HCT116 (cell line): ENCODE measurements around the gene KIF25. TPM values are rescaled to one million over a fixed set of nuclear protein-coding genes. Genes with fewer than 3 reads are reported as not detected.

ENCODE experiments used
- ATAC-seq: fragments of 200-7000 bp; cut with Tn5 transposase; 2 replicates; pipeline ENCODE4 v1.9.1; 2020; ENCODE audit warnings: mild to moderate bottlenecking, moderate library complexity
- BruUV-seq: library from RNA; stranded (reverse); fragments of 400-500 nt; replicated peaks from 2 replicates; lab custom pipeline; 2021; lab: Mats Ljungman, UMichigan
- CTCF ChIA-PET: fragments of 300-600 bp; sonication (Branson Sonifier 250); formaldehyde crosslinking; loops from one replicate; lab custom pipeline; 2021; ENCODE audit warnings: antibody characterized with exemption; lab: Charles Lee
- POLR2A ChIA-PET: fragments of 300-600, 350-600 bp; sonication (Branson Sonifier 250); formaldehyde crosslinking; loops from one replicate; lab custom pipeline; 2021; ENCODE audit warnings: antibody characterized with exemption; lab: Charles Lee
- RAD21 ChIA-PET, 2 experiments: fragments of 300-600 bp; sonication (Branson Sonifier 250); formaldehyde crosslinking; loops; one replicate each; lab custom pipeline; 2023; ENCODE audit warnings: low total read pairs in 2 of 2; ENCODE audit not compliant: uncharacterized antibody in 2 of 2, unreplicated experiment in 2 of 2, low non-redundant PET in 1 of 2; lab: Charles Lee
- DNase-seq: peaks from one replicate; pipeline ENCODE4 v3.0.0-alpha.2; 2010; ENCODE audit warnings: low read depth, low spot score
- H2AFZ ChIP-seq: fragments of 200-600 bp; shearing (Covaris generic), sonication (generic); 2 replicates; pipeline ENCODE4 v1.6.1; 2017; ENCODE audit warnings: low read depth, mixed run types, mixed read lengths, antibody characterized with exemption, low read length; ENCODE audit not compliant: poor library complexity, severe bottlenecking
- H3K27ac ChIP-seq: 2 replicates; pipeline ENCODE4 v1.5.1; 2012; ENCODE audit warnings: low read depth, low read length
- H3K27me3 ChIP-seq: fragments of 200-600 bp; sonication (generic); 2 replicates; pipeline ENCODE4 v1.6.1; 2016; ENCODE audit warnings: mixed run types, low read length, mixed read lengths; ENCODE audit not compliant: insufficient read depth
- H3K36me3 ChIP-seq, 2 experiments: fragments of 200-500 bp in 1 of 2; fragments of 200-600 bp in 1 of 2; sonication (Bioruptor generic) in 1 of 2; sonication (generic) in 1 of 2; 2 replicates each; pipeline versions ENCODE4 v1.5.1 to v1.6.1; 2014 to 2016; ENCODE audit warnings: low read length in 2 of 2, inconsistent platforms in 1 of 2, mixed read lengths in 1 of 2, mixed run types in 1 of 2; ENCODE audit not compliant: insufficient read depth in 2 of 2, control insufficient read depth in 1 of 2
- H3K4me1 ChIP-seq, 2 experiments: fragments of 200-600 bp in 1 of 2; sonication (generic) in 1 of 2; 2 replicates each; pipeline versions ENCODE4 v1.5.1 to v1.6.1; 2012 to 2017; ENCODE audit warnings: low read length in 2 of 2, inconsistent platforms in 1 of 2, mild to moderate bottlenecking in 1 of 2, mixed read lengths in 1 of 2, mixed run types in 1 of 2, moderate library complexity in 1 of 2; ENCODE audit not compliant: insufficient read depth in 2 of 2, control insufficient read depth in 1 of 2
- H3K4me2 ChIP-seq: fragments of 200-600 bp; sonication (generic); 2 replicates; pipeline ENCODE4 v1.6.1; 2017; ENCODE audit warnings: mixed run types, low read length, mixed read lengths
- H3K4me3 ChIP-seq, 2 experiments: fragments of 200-600 bp in 1 of 2; sonication (generic) in 1 of 2; replicated peaks in 1 of 2; 2 replicates each; pipeline ENCODE4 v1.5.1; 2011 to 2016; ENCODE audit warnings: low read length in 2 of 2, control low read depth in 1 of 2, low read depth in 1 of 2, mild to moderate bottlenecking in 1 of 2, mixed read lengths in 1 of 2, mixed run types in 1 of 2
- H3K79me2 ChIP-seq: fragments of 200-600 bp; sonication (generic); 2 replicates; pipeline ENCODE4 v1.6.1; 2017; ENCODE audit warnings: mild to moderate bottlenecking, mixed run types, low read length, moderate library complexity, mixed read lengths; ENCODE audit not compliant: insufficient read depth
- H3K9ac ChIP-seq: fragments of 200-600 bp; sonication (generic); 2 replicates; pipeline ENCODE4 v1.6.1; 2016; ENCODE audit warnings: low read length, mixed read lengths
- H3K9me2 ChIP-seq: fragments of 200-600 bp; sonication (generic), shearing (Covaris generic); 2 replicates; pipeline ENCODE4 v1.6.1; 2017; ENCODE audit warnings: mixed run types, mild to moderate bottlenecking, moderate library complexity; ENCODE audit not compliant: insufficient read depth
- H3K9me3 ChIP-seq, 2 experiments: fragments of 200-500 bp in 1 of 2; fragments of 200-600 bp in 1 of 2; sonication (Bioruptor generic) in 1 of 2; sonication (generic) in 1 of 2; 2 replicates each; pipeline ENCODE4 v1.6.1; 2014 to 2017; ENCODE audit warnings: low read length in 2 of 2, mixed read lengths in 2 of 2, inconsistent platforms in 1 of 2, low read depth in 1 of 2, mild to moderate bottlenecking in 1 of 2, mixed run types in 1 of 2, moderate library complexity in 1 of 2; ENCODE audit not compliant: control insufficient read depth in 1 of 2, insufficient read depth in 1 of 2
- H4K20me1 ChIP-seq: fragments of 200-600 bp; sonication (generic), shearing (Covaris generic); 2 replicates; pipeline ENCODE4 v1.6.1; 2017; ENCODE audit warnings: mixed run types, mild to moderate bottlenecking, moderate library complexity; ENCODE audit not compliant: insufficient read depth
- CEBPB ChIP-seq: IDR thresholded peaks from 2 replicates; pipeline ENCODE4 v1.6.1; 2012; ENCODE audit warnings: low read depth
- ELF1 ChIP-seq: IDR thresholded peaks from 2 replicates; pipeline ENCODE4 v1.6.1; 2012; ENCODE audit warnings: low read depth, borderline replicate concordance
- FOSL1 ChIP-seq: IDR thresholded peaks from 2 replicates; pipeline ENCODE4 v1.6.1; 2012; ENCODE audit warnings: low read depth
- POLR2A ChIP-seq: IDR thresholded peaks from 2 replicates; pipeline ENCODE4 v1.7.0; 2011; ENCODE audit warnings: borderline replicate concordance; ENCODE audit not compliant: insufficient read depth, insufficient read length; ENCODE audit errors: extremely low read depth
- POLR2AphosphoS5 ChIP-seq: IDR thresholded peaks from 2 replicates; pipeline ENCODE4 v1.6.1; 2011; ENCODE audit warnings: mild to moderate bottlenecking, low read depth, low read length, moderate library complexity
- RAD21 ChIP-seq: IDR thresholded peaks from 2 replicates; pipeline ENCODE4 v1.6.1; 2012; ENCODE audit warnings: low read depth, mild to moderate bottlenecking
- SP1 ChIP-seq: IDR thresholded peaks from 2 replicates; pipeline ENCODE4 v1.6.1; 2012; ENCODE audit warnings: low read depth
- SRF ChIP-seq: IDR thresholded peaks from 2 replicates; pipeline ENCODE4 v1.6.1; 2012; ENCODE audit warnings: low read depth
- TCF7L2 ChIP-seq: IDR thresholded peaks from 2 replicates; pipeline ENCODE4 v1.7.0; 2011; ENCODE audit warnings: borderline replicate concordance, inconsistent platforms; ENCODE audit not compliant: insufficient read depth, insufficient read length; ENCODE audit errors: extremely low read depth
- ZBTB33 ChIP-seq: IDR thresholded peaks from 2 replicates; pipeline ENCODE4 v1.6.1; 2011; ENCODE audit warnings: mild to moderate bottlenecking, low read length, moderate library complexity; ENCODE audit not compliant: insufficient replicate concordance; ENCODE audit errors: extremely low read depth
- ZFX ChIP-seq: fragments of 450-650 bp; IDR thresholded peaks from 2 replicates; pipeline ENCODE4 v1.6.1; 2017
- ZNF274 ChIP-seq: fragments of 200-500 bp; sonication (Bioruptor generic); IDR thresholded peaks from 2 replicates; pipeline ENCODE4 v1.6.1; 2014; ENCODE audit warnings: mild to moderate bottlenecking, low read depth, low read length, inconsistent platforms
- intact Hi-C: fragments of 100-400 bp; cut with micrococcal nuclease; formaldehyde crosslinking; loops from 2 replicates; pipeline ENCODE4 v1.10.0; 2022
- total RNA-seq: library from RNA; stranded (reverse); gene quantifications from one replicate; pipeline ENCODE4 v1.2.1, GENCODE V29; 2021; ENCODE audit not compliant: unreplicated experiment
- TF ChIP-seq, protein P1 (sequence below): IDR thresholded peaks from 2 replicates; pipeline ENCODE4 v1.6.1; 2012

The KIF25 gene
- total RNA-seq, 1 experiment from 2014 or later, result not detected

DNA sequence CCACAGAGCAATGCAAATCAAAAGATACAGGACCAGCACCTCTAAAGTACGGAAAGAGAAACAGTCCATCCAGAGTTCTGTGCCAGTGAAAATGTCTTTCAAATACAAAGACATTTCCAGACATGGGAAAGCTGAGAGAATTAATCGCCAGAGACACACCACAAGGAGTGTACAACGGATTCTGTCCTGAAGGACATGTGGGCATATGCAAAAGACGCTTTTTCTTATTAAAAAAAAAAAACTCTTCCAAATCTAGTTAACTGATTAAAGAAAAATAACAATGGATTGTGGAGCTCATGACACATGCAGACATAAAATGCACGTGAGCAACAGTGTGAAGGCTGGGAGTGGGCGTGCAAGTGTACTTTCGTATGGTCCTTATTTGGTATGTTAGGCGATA lies 22.8 kb downstream of the KIF25 start:
- Histone ChIP-seq H3K4me2 (no peak overlapping the region), H3K9me3 (no peaks in the 10 kb centered on the region), H4K20me1 (no peaks in the 10 kb centered on the region), H3K36me3 (no peaks in the 10 kb centered on the region), H2AFZ (no peak overlapping the region), H3K4me3 (no peak overlapping the region), H3K9ac (no peak overlapping the region), H3K9me2 (no peaks in the 10 kb centered on the region), H3K27me3 (0 out of 2 replicates have a peak, but pooled peaks cover 8% of the 10 kb centered on the region), H3K4me1 (peaks cover 7 to 13% of the 10 kb centered on the region in 2 experiments), H3K79me2 (no peaks in the 10 kb centered on the region), H3K27ac (no peak overlapping the region)
- ATAC-seq (no peak), DNase-seq (no peak)
- ChIA-PET RAD21 (no interaction called here), POLR2A (no interaction called here), CTCF (no interaction called here)
- no TSS peak for BruUV-seq
- TF ChIP-seq ELF1 (no peak), TCF7L2 (no peak), SP1 (no peak), ZFX (no peak), POLR2AphosphoS5 (no peak), SRF (no peak), FOSL1 (no peak), ZBTB33 (no peak), RAD21 (no peak), CEBPB (no peak), ZNF274 (no peak), POLR2A (no peak)
- TF ChIP-seq, protein P1, sequence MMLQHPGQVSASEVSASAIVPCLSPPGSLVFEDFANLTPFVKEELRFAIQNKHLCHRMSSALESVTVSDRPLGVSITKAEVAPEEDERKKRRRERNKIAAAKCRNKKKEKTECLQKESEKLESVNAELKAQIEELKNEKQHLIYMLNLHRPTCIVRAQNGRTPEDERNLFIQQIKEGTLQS, result no peak
- intact Hi-C loops, result no loop called here
